Colonic mucosa (tissue), 4 donors: Measurements from ENCODE around the gene SLC48A1. TPM values are rescaled to one million over a fixed set of nuclear protein-coding genes. Genes with fewer than 3 reads are reported as not detected.

ENCODE experiments used
- DNase-seq: peaks from one replicate; pipeline ENCODE4 v3.0.0-alpha.2; 2020
- H3K27ac ChIP-seq: fragments of 200-600 bp; one replicate; pipeline ENCODE4 v1.8.0; 2021
- H3K27me3 ChIP-seq: fragments of 200-600 bp; one replicate; pipeline ENCODE4 v1.8.0; 2021
- H3K36me3 ChIP-seq: fragments of 200-600 bp; one replicate; pipeline ENCODE4 v1.8.0; 2021
- H3K4me1 ChIP-seq: fragments of 200-600 bp; one replicate; pipeline ENCODE4 v1.8.0; 2021; ENCODE audit warnings: mild to moderate bottlenecking
- H3K4me3 ChIP-seq: fragments of 200-600 bp; one replicate; pipeline ENCODE4 v1.8.0; 2021
- H3K9ac ChIP-seq, 2 donors: one replicate each; pipeline ENCODE4 v1.7.0; 2013; ENCODE audit warnings: control low read depth in 2 of 2, low read depth in 2 of 2, low read length in 2 of 2
- H3K9me3 ChIP-seq: fragments of 200-600 bp; one replicate; pipeline ENCODE4 v1.8.0; 2021
- intact Hi-C: fragments of 100-400 bp; cut with DNase I; formaldehyde crosslinking; loops from one replicate; pipeline ENCODE4 v1.14.1; 2022
- total RNA-seq, 2 donors: library from RNA; stranded (reverse); fragmentation: NEBNext Ultra II Directional in 1 of 2; extraction: Animal tissue kit (Norgen Biotek cat#: 25700) in 1 of 2; gene quantifications; one replicate each; pipeline ENCODE4 v1.2.1, GENCODE V29; 2021
- TF ChIP-seq, protein P1 (sequence below): fragments of 200-600 bp; IDR thresholded peaks from one replicate; pipeline ENCODE4 v1.8.0; 2022; ENCODE audit warnings: antibody characterized with exemption, mild to moderate bottlenecking
- donor health status: healthy.
- donor health status: DM: no; HTN: no; CAD: no.
- donor health status: DM: no; HTN: no; CAD: no.

The SLC48A1 gene
- total RNA-seq, 2 donors from 2014 or later, result 12.2 to 17.9 TPM

DNA sequence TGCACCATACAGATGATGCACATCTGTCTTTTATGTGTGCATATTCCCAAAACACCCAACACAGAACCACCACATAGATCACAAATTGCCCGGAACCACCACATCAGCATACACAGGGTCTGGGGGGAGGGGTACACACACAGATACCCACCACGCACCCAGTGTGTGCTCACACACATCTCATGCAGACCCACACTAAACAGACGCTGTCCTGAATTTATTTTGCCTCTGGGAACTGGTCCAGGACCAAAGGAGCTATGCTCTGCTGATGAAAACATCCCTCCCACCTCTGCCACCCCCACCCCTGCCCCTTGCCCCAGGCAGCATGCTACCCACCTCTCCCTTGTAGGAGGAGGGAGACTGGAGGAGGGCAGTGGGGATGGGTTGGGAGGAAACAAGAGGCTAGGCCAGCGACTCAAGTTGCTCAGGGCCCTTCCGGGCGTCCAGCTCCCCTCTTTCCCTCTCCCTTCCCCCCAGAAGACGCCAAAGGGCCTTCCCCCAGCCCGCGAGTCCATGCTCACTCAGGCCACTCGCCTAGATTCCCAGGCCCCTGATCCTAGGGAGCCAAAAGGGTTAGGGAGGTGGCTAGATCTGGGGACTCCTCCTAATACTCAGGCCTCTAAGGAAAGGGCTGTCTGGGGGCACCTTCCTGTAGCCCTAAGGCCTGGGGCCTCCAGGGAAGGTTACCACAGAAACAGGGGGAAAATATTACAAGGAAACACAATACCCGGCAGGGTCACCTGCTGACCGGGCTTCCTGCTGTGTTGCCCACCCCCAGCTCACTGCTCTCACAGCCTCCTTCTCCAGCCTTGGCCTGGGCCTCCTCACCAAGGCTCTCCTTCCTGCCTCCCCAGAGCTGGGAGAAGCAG lies 43.6 kb downstream of the SLC48A1 start:
- Histone ChIP-seq H3K36me3 (no peaks in the 10 kb centered on the region), H3K27me3 (no peaks in the 10 kb centered on the region), H3K27ac (peak overlapping the region; percentile 94), H3K4me1 (peaks cover 13% of the 10 kb centered on the region), H3K9ac (peak overlapping the region; percentile 50 to 64), H3K4me3 (peak overlapping the region; percentile 57), H3K9me3 (no peaks in the 10 kb centered on the region)
- TF ChIP-seq, protein P1, sequence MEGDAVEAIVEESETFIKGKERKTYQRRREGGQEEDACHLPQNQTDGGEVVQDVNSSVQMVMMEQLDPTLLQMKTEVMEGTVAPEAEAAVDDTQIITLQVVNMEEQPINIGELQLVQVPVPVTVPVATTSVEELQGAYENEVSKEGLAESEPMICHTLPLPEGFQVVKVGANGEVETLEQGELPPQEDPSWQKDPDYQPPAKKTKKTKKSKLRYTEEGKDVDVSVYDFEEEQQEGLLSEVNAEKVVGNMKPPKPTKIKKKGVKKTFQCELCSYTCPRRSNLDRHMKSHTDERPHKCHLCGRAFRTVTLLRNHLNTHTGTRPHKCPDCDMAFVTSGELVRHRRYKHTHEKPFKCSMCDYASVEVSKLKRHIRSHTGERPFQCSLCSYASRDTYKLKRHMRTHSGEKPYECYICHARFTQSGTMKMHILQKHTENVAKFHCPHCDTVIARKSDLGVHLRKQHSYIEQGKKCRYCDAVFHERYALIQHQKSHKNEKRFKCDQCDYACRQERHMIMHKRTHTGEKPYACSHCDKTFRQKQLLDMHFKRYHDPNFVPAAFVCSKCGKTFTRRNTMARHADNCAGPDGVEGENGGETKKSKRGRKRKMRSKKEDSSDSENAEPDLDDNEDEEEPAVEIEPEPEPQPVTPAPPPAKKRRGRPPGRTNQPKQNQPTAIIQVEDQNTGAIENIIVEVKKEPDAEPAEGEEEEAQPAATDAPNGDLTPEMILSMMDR, result no peak
- intact Hi-C loops, result no loop called here
- DNase-seq, result no peak

DNA sequence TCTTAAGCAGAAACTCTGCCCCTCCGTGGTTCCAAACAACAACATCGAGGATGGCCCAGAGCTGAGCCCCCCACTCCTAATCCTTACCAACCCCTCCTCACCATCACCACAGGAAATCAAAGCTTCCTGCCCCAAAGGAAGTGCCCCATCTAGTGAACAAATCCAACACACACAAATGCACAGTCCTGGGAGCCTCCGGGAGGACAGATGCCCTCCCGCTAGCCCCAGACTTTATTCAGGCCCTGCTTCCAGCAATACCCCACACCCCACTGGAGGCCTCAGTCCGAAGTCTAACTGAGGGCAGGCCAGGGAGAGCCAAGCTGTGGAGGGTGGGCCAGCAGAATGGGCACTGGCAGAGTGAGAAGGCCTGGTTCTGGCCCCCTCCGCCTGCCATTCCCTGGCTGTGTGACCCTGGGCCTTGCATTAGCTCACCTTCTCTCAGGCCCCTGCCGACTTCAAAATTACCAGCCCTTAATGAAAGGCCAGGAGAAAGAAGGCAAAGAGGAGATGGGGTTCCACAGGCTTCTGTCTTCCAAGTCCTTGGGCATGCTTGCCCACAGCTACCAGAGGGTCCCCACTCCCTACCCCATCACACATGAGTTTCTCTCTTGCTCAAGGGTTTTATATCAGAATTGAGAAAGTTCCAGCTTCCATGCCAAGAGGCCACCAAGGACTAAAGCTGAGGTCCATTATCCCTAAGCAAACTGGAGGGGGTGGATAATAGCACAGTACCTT lies 44.4 kb downstream of the SLC48A1 start:
- H3K27me3 ChIP-seq, result no peaks in the 10 kb centered on the region
- H3K9ac ChIP-seq, result peak overlapping the region; percentile 50 to 64
- no peaks in the 10 kb centered on the region for H3K36me3 ChIP-seq
- H3K4me1 ChIP-seq, result peaks cover 13% of the 10 kb centered on the region
- TF ChIP-seq, protein P1, result no peak
- intact Hi-C loops, result no loop called here
- peak overlapping the region; percentile 57 for H3K4me3 ChIP-seq
- H3K9me3 ChIP-seq, result no peaks in the 10 kb centered on the region
- DNase-seq, result no peak
- H3K27ac ChIP-seq, result peak overlapping the region; percentile 94

DNA sequence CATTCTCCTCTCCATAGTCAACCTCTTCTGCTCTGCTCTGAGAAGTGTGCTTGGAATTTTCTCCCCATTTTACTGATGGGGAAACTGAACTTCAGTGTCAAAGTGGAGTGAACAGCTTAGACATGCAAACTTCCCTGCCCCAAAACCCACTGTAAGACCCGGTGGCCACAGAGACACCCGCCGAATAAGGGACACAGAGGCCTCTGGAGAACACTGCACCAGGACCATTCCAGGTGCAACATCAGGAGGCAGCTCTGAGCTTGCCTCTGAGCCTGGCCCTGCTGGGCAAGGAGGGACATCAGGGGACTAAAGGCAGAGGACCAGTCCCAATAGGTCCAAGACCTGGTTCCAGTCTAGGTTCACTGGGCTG lies 45.0 kb downstream of the SLC48A1 start:
- H3K9ac ChIP-seq, result peak overlapping the region; percentile 64 to 89
- peak overlapping the region; percentile 94 for H3K27ac ChIP-seq
- H3K4me3 ChIP-seq, result peak overlapping the region; percentile 57
- TF ChIP-seq, protein P1, result no peak
- no peaks in the 10 kb centered on the region for H3K36me3 ChIP-seq
- peaks cover 13% of the 10 kb centered on the region for H3K4me1 ChIP-seq
- H3K9me3 ChIP-seq, result no peaks in the 10 kb centered on the region
- DNase-seq, result no peak
- no peaks in the 10 kb centered on the region for H3K27me3 ChIP-seq
- intact Hi-C loops, result no loop called here

DNA sequence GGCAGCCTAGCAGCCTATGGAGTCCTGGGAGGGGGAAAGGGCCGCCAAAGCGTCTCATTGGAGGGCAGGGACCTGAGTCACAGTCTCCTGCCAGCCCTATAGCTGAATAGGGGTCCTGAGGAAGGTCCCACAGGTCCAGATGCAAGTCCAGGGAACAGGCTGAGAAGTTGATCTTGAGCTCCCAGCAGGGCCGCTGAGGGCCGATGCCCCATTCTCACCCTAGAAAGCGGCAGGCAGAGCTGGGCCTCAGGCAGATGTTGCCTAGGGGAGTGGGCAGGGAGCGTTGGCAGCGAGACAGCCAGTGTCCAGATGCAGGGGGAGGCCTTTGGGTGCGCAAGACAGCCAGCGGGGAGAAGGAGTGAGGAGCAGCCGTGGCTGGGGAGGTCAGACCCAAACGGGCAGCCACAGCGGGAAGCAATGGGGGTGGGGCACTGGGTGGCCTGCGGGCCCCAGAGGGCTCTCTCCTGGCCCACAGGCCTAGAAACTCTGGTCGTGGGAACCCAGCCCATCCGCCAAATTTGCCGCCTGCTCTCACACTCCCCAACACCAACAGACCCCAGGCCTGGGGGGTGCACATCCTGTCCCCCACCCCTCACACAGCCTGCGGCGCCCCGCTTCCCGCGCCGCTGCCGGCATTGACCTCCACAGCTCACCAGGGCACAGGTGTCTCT lies 45.6 kb downstream of the SLC48A1 start:
- TF ChIP-seq, protein P1, result no peak
- Histone ChIP-seq H3K9ac (peak overlapping the region; percentile 64 to 89), H3K9me3 (no peaks in the 10 kb centered on the region), H3K4me3 (peak overlapping the region; percentile 57), H3K27ac (peak overlapping the region; percentile 94), H3K27me3 (no peaks in the 10 kb centered on the region), H3K4me1 (peaks cover 11% of the 10 kb centered on the region), H3K36me3 (no peaks in the 10 kb centered on the region)
- peak; percentile 48 for DNase-seq
- intact Hi-C loops, result no loop called here

DNA sequence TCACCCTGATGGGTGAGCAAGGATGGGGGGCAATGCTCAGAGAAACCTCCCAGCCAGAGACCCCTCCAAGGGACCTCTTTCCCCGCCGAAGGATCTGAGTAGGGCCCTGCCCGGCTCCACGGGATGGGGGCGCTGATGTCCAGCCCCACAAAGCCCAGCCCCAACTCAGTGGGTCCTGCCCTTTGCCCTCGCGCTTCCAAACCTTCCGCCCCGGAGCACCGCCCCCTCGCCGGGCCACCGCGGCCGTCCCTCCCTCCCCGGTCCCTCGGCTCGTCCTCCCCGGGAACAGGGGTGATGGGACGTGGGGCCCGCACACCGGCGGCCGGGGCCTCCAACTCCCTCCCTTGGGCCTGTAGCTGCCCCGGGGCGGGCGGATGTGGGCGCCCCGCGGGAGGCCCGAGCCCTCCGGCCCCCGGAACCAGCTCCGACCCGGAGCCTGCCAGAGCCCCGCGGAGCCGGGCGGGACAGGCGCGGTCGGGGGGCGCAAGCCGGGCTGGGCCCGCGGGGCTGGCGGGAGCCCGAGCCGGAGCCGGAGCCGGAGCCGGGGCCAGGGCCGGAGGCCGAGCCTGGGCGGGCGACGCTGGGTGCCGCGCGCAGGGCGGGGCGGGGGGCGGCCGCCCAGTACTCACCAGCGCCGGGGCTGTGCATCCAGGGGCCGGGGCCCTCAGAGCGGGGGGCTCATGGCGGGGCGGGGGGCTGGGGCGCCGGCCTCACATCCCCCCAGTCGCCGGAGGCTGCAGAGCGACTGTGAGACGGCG lies 46.3 kb downstream of the SLC48A1 start:
- peak; percentile 79 for DNase-seq
- intact Hi-C loops, result no loop called here
- TF ChIP-seq, protein P1, result no peak
- Histone ChIP-seq H3K9me3 (no peaks in the 10 kb centered on the region), H3K4me1 (peaks cover 8% of the 10 kb centered on the region), H3K27ac (peak overlapping the region; percentile 94), H3K27me3 (no peaks in the 10 kb centered on the region), H3K9ac (peak overlapping the region; percentile 64 to 89), H3K36me3 (no peaks in the 10 kb centered on the region), H3K4me3 (peak overlapping the region; percentile 57)
